DND-41 (cell line): ENCODE data around the gene MAFG.
A peak's percentile ranks its signal among the peaks of the same experiment; 100 is the strongest.

Experiments used
- ATAC-seq: fragments of 200-7000 bp; cut with Tn5 transposase; 3 replicates; pipeline ENCODE4 v1.9.1; 2021; ENCODE audit warnings: low read depth; ENCODE audit not compliant: insufficient read depth
- DNase-seq: peaks from one replicate; pipeline ENCODE4 v3.0.0-alpha.2; 2020
- H2AFZ ChIP-seq: 2 replicates; pipeline ENCODE4 v1.6.0; 2012; ENCODE audit warnings: low read depth, low read length
- H3K27ac ChIP-seq: 2 replicates; pipeline ENCODE4 v1.5.1; 2012; ENCODE audit warnings: low read length, inconsistent platforms
- H3K27me3 ChIP-seq: fragments of 200-600 bp; sonication (generic); 2 replicates; pipeline ENCODE4 v1.6.0; 2012; ENCODE audit warnings: low read length, mild to moderate bottlenecking, inconsistent platforms; ENCODE audit not compliant: insufficient read depth, poor library complexity
- H3K36me3 ChIP-seq: 2 replicates; pipeline ENCODE4 v1.5.1; 2012; ENCODE audit warnings: low read length, inconsistent platforms; ENCODE audit not compliant: insufficient read depth
- H3K4me1 ChIP-seq: 2 replicates; pipeline ENCODE4 v1.5.1; 2012; ENCODE audit warnings: mild to moderate bottlenecking, low read length; ENCODE audit not compliant: insufficient read depth
- H3K4me2 ChIP-seq: 2 replicates; pipeline ENCODE4 v1.6.0; 2012; ENCODE audit warnings: mild to moderate bottlenecking, moderate library complexity, low read length, inconsistent platforms; ENCODE audit not compliant: insufficient read depth
- H3K4me3 ChIP-seq, 2 experiments: fragments of 200-600 bp in 1 of 2; shearing (Covaris generic) in 1 of 2; 2 replicates each; pipeline ENCODE4 v1.5.1; 2012 to 2016; ENCODE audit warnings: inconsistent platforms in 2 of 2, low read length in 2 of 2, mild to moderate bottlenecking in 2 of 2, low read depth in 1 of 2, moderate library complexity in 1 of 2
- H3K79me2 ChIP-seq: 2 replicates; pipeline ENCODE4 v1.6.0; 2012; ENCODE audit warnings: low read length, inconsistent platforms; ENCODE audit not compliant: insufficient read depth
- H3K9ac ChIP-seq: 2 replicates; pipeline ENCODE4 v1.6.0; 2012; ENCODE audit warnings: low read depth, mild to moderate bottlenecking, inconsistent platforms, low read length, moderate library complexity
- H3K9me3 ChIP-seq: 2 replicates; pipeline ENCODE4 v1.5.1; 2012; ENCODE audit warnings: low read length, moderate library complexity, mild to moderate bottlenecking, inconsistent platforms; ENCODE audit not compliant: insufficient read depth, severe bottlenecking
- H4K20me1 ChIP-seq: 2 replicates; pipeline ENCODE4 v1.6.0; 2012; ENCODE audit warnings: low read length; ENCODE audit not compliant: insufficient read depth
- EZH2 ChIP-seq: IDR thresholded peaks from 3 replicates; pipeline ENCODE4 v1.6.1; 2012; ENCODE audit warnings: borderline replicate concordance, low read depth, mild to moderate bottlenecking, moderate library complexity, low read length, inconsistent platforms; ENCODE audit not compliant: severe bottlenecking
- TF ChIP-seq, protein P1 (sequence below): IDR thresholded peaks from 2 replicates; pipeline ENCODE4 v1.5.1; 2012; ENCODE audit warnings: borderline replicate concordance, low read length, moderate library complexity, mild to moderate bottlenecking; ENCODE audit not compliant: poor library complexity, severe bottlenecking; ENCODE audit errors: extremely low read depth

MAFG gene

DNA sequence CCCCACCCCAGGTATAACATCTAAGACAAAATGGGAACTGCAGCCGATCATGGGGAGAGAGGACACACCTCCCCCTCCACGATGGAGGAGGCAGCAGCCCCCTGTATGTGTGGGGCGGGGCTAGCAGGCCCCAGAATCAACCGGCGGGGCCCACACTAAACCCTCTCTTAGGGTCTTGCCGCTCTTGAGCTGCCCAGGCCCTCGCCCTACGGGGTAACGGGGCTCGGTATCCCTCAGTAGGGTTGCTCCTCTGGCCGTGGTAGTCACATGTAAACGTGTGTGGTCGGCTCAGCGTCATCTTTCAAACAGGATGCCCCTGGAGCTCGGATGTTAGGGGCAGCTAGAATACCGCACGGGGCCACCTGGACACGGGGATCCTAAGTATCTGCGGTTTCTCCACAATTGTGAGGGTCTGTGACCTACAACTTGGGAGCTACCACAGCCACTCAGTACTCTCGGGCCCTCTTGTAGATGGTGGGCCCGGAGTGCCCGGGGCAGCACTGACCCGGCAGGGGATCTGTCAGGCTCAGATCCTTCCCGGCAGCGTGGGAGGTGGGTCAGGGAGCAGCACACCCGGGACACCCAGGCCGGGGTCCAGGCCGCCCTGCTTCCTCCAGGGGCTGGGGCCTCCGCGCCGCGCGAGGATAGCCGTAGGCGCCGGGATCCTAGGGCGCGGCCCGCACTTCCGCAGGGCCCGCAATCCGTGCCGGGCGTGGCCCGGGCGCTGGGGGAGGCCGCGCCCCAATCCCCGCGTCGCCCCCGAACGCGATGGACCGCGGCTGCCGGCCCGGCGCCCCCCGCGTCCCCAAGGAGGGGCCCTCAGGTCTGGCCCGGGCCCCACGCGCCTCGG lies 57.2 kb downstream of the MAFG start:
- Histone ChIP-seq H3K9me3 (no peaks in the 10 kb centered on the region), H3K27me3 (no peaks in the 10 kb centered on the region), H3K9ac (peak overlapping the region; percentile 99), H3K27ac (peak overlapping the region; percentile 73), H3K4me1 (peaks cover 36% of the 10 kb centered on the region), H3K4me2 (peak overlapping the region; percentile 85), H3K79me2 (peaks cover 61% of the 10 kb centered on the region), H4K20me1 (peaks cover 52% of the 10 kb centered on the region), H3K4me3 (peak overlapping the region; percentile 74 to 83), H2AFZ (no peak overlapping the region; the same call in 1 of the 2 replicates), H3K36me3 (peaks cover 49% of the 10 kb centered on the region)
- DNase-seq, result peak; percentile 62
- ATAC-seq, result peak; percentile 19
- TF ChIP-seq, protein P1, sequence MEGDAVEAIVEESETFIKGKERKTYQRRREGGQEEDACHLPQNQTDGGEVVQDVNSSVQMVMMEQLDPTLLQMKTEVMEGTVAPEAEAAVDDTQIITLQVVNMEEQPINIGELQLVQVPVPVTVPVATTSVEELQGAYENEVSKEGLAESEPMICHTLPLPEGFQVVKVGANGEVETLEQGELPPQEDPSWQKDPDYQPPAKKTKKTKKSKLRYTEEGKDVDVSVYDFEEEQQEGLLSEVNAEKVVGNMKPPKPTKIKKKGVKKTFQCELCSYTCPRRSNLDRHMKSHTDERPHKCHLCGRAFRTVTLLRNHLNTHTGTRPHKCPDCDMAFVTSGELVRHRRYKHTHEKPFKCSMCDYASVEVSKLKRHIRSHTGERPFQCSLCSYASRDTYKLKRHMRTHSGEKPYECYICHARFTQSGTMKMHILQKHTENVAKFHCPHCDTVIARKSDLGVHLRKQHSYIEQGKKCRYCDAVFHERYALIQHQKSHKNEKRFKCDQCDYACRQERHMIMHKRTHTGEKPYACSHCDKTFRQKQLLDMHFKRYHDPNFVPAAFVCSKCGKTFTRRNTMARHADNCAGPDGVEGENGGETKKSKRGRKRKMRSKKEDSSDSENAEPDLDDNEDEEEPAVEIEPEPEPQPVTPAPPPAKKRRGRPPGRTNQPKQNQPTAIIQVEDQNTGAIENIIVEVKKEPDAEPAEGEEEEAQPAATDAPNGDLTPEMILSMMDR, result no peak
- no peak for TF ChIP-seq EZH2

DNA sequence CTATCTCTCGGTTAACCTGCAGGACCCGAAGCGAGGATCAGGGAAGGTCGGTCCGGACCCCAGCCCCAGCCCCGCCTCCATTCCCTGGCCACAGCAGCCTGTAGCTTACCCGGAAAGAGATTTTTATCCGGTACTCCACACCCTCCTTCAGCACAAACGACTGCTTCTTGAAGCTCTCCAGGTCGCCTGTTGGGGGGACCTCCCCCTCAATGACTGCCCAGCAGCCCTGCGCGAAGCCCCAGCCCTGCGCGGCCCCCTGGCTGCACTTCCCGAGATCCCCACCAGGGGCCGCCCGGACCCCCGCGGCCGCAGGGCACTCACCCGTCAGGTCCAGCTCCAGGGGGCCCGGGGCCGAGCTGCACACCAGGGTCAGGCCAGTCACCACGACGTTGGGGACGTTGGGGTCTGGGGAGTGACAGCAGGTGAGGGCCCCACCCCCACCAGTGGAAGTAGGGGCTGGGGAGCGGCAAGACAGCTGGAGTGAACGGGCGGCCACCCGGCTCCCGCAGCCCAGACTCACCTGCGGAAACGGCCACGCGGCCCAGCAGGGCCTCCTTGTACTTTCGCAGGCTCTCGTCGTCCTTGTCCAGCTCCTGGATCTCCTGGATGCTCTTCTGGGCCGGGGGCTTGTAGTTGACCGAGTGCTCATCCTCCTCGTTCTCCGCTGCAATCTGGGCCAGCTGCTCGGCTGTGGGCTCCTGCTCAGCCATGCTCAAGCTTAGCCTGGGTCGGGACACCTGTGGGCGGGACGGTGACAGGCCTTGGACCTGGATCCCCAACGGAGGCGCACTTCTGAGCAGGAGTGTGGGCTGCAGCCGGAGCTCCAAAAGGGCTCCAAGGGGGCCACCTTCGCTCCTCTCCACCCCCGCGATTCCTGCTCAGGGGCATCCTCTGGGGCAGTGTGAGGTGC lies 58.1 kb downstream of the MAFG start:
- DNase-seq (no peak), ATAC-seq (no peak)
- peak overlapping the region; percentile 73 for H3K27ac ChIP-seq
- no peaks in the 10 kb centered on the region for H3K27me3 ChIP-seq
- H3K79me2 ChIP-seq, result peaks cover 61% of the 10 kb centered on the region
- H3K9me3 ChIP-seq, result no peaks in the 10 kb centered on the region
- TF ChIP-seq, protein P1, result peak; percentile 62
- no peak for TF ChIP-seq EZH2
- H3K36me3 ChIP-seq, result peaks cover 56% of the 10 kb centered on the region
- H3K4me2 ChIP-seq, result peak overlapping the region; percentile 85
- H3K4me1 ChIP-seq, result peaks cover 36% of the 10 kb centered on the region
- H4K20me1 ChIP-seq, result peaks cover 55% of the 10 kb centered on the region
- no peak overlapping the region for H2AFZ ChIP-seq
- H3K9ac ChIP-seq, result peak overlapping the region; percentile 99
- H3K4me3 ChIP-seq, result peak overlapping the region; percentile 74 to 83; a peak in 3 of 4 replicates

DNA sequence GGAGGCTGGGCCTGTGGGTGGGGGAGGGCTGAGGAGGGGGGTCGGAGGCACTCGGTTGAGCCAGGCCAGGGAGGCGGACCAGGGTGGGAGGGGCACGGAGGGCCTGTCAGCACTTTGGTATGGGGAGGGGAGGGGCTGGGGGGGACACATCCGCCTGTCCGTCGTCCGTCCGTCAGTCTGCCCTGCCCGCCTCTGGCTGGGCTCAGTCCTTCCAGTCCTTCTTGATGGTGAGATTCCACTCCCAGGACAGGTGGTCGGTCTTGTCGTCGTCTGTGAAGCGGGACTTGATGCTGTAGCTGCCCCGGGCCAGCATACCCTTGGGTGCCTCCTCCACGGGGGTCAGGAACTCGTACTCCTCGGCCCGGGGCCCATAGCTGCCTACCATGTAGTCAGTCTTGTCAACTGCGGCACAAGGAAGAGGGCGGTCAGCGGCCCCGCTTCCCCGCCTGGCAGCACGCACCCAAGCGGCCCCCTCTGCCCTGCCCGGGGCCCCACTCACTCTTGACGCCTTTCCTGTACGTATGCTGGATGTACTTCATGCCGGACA lies 58.8 kb downstream of the MAFG start:
- Histone ChIP-seq H3K4me3 (peak overlapping the region in 1 of 2 experiments; percentile 83; a peak in 1 of 4 replicates), H2AFZ (no peak overlapping the region), H4K20me1 (peaks cover 62% of the 10 kb centered on the region), H3K4me2 (peak overlapping the region; percentile 85; the same call in 1 of the 2 replicates), H3K27ac (no peak overlapping the region; the same call in 1 of the 2 replicates), H3K9me3 (no peaks in the 10 kb centered on the region), H3K4me1 (peaks cover 36% of the 10 kb centered on the region), H3K27me3 (no peaks in the 10 kb centered on the region), H3K9ac (peak overlapping the region; percentile 99), H3K36me3 (peaks cover 63% of the 10 kb centered on the region), H3K79me2 (peaks cover 66% of the 10 kb centered on the region)
- ATAC-seq, result no peak
- no peak for DNase-seq
- TF ChIP-seq, protein P1, result no peak
- TF ChIP-seq EZH2, result no peak
